Measurements from ENCODE around the gene ZHX3. TPM values are rescaled to one million over a fixed set of nuclear protein-coding genes. Genes with fewer than 3 reads are reported as not detected.

Gene ZHX3
- total and polyA plus RNA-seq, 9 donors = 5.7 to 11.4 (median 7.8) TPM

DNA sequence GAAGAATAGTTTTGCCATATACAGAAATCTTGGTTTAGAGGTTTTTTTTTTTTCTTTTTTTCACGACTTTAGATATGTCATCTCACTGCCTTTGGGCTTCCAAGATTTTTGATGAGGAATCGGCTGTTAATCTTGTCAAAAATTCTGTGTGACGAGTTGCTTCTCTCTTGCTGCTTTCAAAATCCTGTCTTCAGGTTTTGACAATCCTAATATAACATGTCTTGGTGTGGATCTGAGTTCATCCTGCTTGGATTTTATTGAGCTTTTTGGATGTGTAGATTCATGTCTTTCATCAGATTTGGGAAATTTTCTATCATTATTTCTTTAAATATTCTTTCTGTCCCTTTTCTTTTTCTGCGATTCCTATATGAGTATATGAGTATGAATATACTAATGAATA, 119.1 kb downstream of the ZHX3 start:
- no peak for DNase-seq
- Histone ChIP-seq H3K9me3 (replicated peaks; ENCODE audit: control insufficient read depth, low read depth, low read length) (peaks cover 16% of the 10 kb centered on the region), H3K4me1 (ENCODE audit: control insufficient read depth, insufficient read depth, low read length) (no peaks in the 10 kb centered on the region), H3K27ac (ENCODE audit: low read length) (no peak overlapping the region), H3K4me3 (ENCODE audit: low read length) (no peak overlapping the region), H3K36me3 (ENCODE audit: control insufficient read depth, insufficient read depth, low read length) (peaks cover 2% of the 10 kb centered on the region), H3K27me3 (ENCODE audit: control insufficient read depth, insufficient read depth, low read length) (no peaks in the 10 kb centered on the region)
- WGBS (ENCODE audit: insufficient coverage) = no CpG with 5 or more reads among the region's 4 CpGs

DNA sequence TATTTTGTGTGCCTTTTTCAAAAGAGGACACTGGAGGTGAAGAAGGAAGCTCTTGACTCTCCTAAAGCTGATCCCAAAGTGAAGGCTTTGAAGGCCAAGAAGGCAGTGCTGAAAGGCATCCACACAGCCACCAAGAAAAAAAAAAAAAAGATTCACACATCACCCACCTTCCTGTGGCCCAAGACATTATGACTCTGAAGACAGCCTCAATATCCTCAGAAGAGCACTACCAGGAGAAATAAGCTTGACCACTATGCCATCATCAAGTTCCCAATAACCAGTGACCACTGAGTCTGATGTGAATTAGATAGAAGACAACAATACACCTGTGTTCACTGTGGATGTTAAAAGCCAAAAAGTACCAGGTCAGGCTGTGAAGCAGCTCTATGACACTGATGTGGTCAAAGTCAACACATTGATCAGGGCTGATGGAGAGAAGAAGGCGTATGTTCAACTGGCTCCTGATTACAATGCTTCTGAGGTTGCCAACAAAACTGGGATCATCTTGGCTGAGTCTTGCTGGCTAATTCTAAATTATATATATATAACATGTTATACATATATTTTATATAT, 120.8 kb downstream of the ZHX3 start:
- Histone ChIP-seq H3K36me3 (ENCODE audit: control insufficient read depth, insufficient read depth, low read length) (peaks cover 7% of the 10 kb centered on the region), H3K27me3 (ENCODE audit: control insufficient read depth, insufficient read depth, low read length) (no peaks in the 10 kb centered on the region), H3K9me3 (replicated peaks; ENCODE audit: control insufficient read depth, low read depth, low read length) (peaks cover 33% of the 10 kb centered on the region), H3K4me1 (ENCODE audit: control insufficient read depth, insufficient read depth, low read length) (no peaks in the 10 kb centered on the region), H3K4me3 (ENCODE audit: low read length) (no peak overlapping the region), H3K27ac (ENCODE audit: low read length) (no peak overlapping the region)
- no CpG with 5 or more reads among the region's 1 CpG for WGBS (ENCODE audit: insufficient coverage)
- DNase-seq = no peak

DNA sequence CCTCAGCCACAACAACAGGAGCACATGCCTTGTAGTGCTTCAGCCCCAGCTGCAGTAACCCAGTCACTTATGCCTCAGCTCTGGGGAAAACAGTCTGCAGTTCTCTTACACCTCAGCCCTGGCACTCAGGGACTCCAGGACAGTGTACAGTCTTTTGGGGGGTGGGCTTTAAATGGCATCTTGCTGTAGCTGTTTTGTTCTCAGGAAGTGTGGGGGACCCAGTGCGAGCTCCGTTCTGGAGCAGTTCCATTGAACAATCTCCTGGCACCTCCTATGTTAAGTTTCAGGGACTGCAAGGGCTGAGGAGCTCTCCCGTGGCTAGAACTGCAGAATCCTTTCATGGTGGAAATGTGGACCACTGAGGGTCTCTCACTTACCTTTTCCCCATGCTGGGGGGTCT, 125.0 kb downstream of the ZHX3 start:
- no peak overlapping the region for H3K4me3 ChIP-seq (ENCODE audit: low read length)
- no CpG with 5 or more reads among the region's 3 CpGs for WGBS (ENCODE audit: insufficient coverage)
- no peaks in the 10 kb centered on the region for H3K4me1 ChIP-seq (ENCODE audit: control insufficient read depth, insufficient read depth, low read length)
- H3K9me3 ChIP-seq (replicated peaks; ENCODE audit: control insufficient read depth, low read depth, low read length) = peaks cover 36% of the 10 kb centered on the region
- no peaks in the 10 kb centered on the region for H3K27me3 ChIP-seq (ENCODE audit: control insufficient read depth, insufficient read depth, low read length)
- DNase-seq = no peak
- peaks cover 7% of the 10 kb centered on the region for H3K36me3 ChIP-seq (ENCODE audit: control insufficient read depth, insufficient read depth, low read length)
- no peak overlapping the region for H3K27ac ChIP-seq (ENCODE audit: low read length)

DNA sequence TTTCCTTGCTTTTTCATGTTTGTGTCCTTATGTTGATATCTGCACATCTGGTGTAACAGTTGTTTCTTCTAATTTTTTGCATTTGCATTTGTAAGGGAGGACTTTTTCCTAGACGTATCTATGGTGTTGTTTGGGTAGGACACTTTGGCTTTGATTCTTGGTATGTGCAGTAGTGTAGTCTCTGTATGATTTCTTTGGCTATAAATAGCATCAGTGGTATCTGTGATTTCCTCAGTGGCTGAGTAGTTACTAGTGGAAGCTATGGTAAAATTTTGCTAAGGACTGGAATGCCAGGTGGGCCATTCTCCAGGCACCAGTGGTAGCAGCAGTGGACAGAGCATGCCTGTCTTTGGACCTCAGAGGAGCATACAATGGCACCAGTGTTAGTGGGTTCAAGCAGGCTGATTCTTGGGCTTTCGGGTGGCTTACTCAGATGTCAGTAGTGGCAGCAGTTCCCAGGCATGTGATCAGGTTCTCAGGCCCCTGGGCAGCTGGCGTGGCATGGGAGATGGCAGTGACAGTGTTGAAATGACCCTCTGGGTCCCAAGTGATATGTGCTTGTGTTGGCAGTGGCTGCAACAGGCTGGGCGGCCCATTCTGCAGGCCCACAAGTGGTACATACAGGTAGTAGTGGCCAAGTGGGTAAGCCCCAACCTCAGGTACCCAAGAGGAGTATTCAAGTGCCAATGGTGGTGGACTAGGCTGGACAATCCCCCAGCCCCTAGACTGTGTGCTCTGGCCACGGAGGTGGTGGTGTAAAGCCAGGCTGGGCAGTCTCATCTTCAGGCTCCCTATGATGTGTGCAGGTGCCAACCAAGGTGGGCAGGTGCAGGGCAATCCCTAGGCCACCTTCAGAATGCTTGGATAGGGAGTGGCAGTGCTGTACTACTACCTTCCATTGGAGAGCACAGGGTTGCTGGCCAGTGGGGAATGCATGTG, 125.7 kb downstream of the ZHX3 start:
- DNase-seq = no peak
- Histone ChIP-seq H3K27me3 (ENCODE audit: control insufficient read depth, insufficient read depth, low read length) (no peaks in the 10 kb centered on the region), H3K4me3 (ENCODE audit: low read length) (no peak overlapping the region), H3K4me1 (ENCODE audit: control insufficient read depth, insufficient read depth, low read length) (no peaks in the 10 kb centered on the region), H3K27ac (ENCODE audit: low read length) (no peak overlapping the region), H3K36me3 (ENCODE audit: control insufficient read depth, insufficient read depth, low read length) (peaks cover 7% of the 10 kb centered on the region), H3K9me3 (replicated peaks; ENCODE audit: control insufficient read depth, low read depth, low read length) (peaks cover 36% of the 10 kb centered on the region)
- 87% methylated on average over 4 of the region's 5 CpGs for WGBS (ENCODE audit: insufficient coverage)

DNA sequence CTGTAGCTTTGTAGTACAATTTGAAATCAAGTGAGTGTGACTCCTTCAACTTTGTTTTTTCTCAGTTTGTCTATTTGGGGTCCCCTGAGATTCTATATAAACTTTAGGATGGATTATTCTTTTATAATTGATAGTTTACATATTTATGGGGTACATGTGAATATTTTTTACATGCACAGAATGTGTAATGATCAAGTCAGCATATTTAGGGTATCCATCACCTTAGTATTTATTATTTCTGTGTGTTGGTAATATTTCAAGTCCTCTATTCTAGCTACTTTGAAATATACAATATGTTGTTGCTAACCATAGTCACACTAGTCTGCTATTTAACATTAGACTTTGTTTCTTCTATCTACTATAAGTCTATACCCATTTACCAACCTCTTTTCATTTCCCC, 129.9 kb downstream of the ZHX3 start:
- Histone ChIP-seq H3K27me3 (ENCODE audit: control insufficient read depth, insufficient read depth, low read length) (no peaks in the 10 kb centered on the region), H3K27ac (ENCODE audit: low read length) (no peak overlapping the region), H3K4me3 (ENCODE audit: low read length) (no peak overlapping the region), H3K9me3 (replicated peaks; ENCODE audit: control insufficient read depth, low read depth, low read length) (peaks cover 29% of the 10 kb centered on the region), H3K36me3 (ENCODE audit: control insufficient read depth, insufficient read depth, low read length) (peaks cover 6% of the 10 kb centered on the region), H3K4me1 (ENCODE audit: control insufficient read depth, insufficient read depth, low read length) (no peaks in the 10 kb centered on the region)
- no peak for DNase-seq

DNA sequence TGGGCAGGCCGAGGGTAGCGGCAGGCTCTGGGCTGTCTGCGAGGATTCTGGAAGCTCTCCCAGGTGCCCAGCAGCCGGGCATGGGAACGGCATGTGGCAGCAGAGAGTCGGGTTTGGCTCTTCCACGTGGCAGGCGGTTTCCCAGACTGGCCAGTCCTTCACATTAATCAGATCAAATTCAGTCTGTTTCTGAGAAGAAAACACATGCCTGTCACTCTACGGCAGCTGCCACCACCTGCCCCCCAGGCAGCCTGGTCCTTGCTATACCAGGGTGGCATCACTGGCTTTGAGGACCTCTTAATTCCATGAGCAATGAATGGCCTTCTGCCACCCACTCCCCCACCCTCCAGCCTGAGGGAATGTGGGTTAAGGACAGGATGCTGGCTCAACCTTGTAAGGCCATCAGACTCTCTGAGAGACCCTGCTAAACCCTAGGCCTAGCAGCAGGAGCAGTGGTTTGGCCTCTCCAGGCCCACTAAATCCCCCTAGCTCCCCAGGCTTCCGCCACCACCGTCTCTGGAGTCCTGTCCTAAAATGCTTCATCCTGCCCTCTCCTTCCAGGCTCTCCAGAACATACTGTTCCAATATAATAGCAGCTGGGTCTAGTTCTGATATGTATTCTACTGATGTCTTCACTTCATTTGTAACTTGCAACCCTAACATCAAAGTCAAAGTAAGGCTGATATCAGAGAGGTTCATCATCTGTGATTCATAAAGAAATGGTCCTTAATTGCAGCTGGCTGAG, 132.3 kb downstream of the ZHX3 start:
- H3K9me3 ChIP-seq (replicated peaks; ENCODE audit: control insufficient read depth, low read depth, low read length) = peaks cover 8% of the 10 kb centered on the region
- H3K27ac ChIP-seq (ENCODE audit: low read length) = no peak overlapping the region
- no peaks in the 10 kb centered on the region for H3K4me1 ChIP-seq (ENCODE audit: control insufficient read depth, insufficient read depth, low read length)
- peaks cover 6% of the 10 kb centered on the region for H3K36me3 ChIP-seq (ENCODE audit: control insufficient read depth, insufficient read depth, low read length)
- WGBS (ENCODE audit: insufficient coverage) = 82% methylated on average over 8 of the region's 11 CpGs
- DNase-seq = no peak
- H3K4me3 ChIP-seq (ENCODE audit: low read length) = no peak overlapping the region
- no peaks in the 10 kb centered on the region for H3K27me3 ChIP-seq (ENCODE audit: control insufficient read depth, insufficient read depth, low read length)

DNA sequence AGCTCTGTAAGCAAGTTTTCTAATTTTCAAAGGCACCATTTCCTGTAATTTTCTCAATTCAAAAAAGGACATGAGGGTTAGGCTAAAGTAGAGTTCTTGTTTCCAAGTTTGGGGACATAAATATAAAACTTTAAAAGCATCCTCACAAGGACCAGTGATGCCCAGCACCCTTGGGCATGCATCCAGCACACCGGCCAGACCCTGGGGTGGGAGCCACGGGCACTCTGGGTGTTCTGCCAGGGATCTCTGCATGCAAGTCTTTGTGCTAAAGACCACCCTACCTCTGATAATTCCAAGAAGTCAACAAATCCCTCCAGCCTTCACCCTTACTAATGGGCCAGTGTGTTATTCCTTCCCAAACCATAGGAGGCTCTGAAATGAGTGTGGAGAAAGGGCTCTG, 133.7 kb downstream of the ZHX3 start:
- H3K9me3 ChIP-seq (replicated peaks; ENCODE audit: control insufficient read depth, low read depth, low read length) = no peaks in the 10 kb centered on the region
- no peaks in the 10 kb centered on the region for H3K27me3 ChIP-seq (ENCODE audit: control insufficient read depth, insufficient read depth, low read length)
- no peak overlapping the region for H3K27ac ChIP-seq (ENCODE audit: low read length)
- WGBS (ENCODE audit: insufficient coverage) = 95% methylated on average over 2 of the region's 2 CpGs
- DNase-seq = no peak
- H3K36me3 ChIP-seq (ENCODE audit: control insufficient read depth, insufficient read depth, low read length) = peaks cover 9% of the 10 kb centered on the region
- peaks cover 5% of the 10 kb centered on the region for H3K4me1 ChIP-seq (ENCODE audit: control insufficient read depth, insufficient read depth, low read length)
- no peak overlapping the region for H3K4me3 ChIP-seq (ENCODE audit: low read length)

DNA sequence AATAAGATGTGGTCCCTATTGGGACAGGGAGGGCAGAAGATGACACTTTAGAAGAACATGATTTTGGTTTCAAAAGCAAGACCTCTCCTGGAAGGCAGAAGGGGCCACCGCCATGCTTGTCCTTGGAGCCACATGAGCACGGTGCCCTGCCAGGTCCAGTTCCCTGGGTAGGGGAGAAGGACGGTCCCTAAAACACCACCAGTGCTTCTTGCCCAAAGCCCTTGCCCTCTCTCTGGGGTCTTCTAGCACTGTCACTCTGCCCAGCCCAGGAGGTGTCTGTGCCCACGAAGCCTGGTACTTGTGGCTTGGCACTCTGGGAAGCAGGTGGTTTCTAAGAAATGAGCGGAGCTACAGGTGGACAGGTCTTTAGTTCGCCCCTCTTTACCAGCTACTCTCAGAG, 134.1 kb downstream of the ZHX3 start:
- no peaks in the 10 kb centered on the region for H3K9me3 ChIP-seq (replicated peaks; ENCODE audit: control insufficient read depth, low read depth, low read length)
- 100% methylated on average over 3 of the region's 6 CpGs for WGBS (ENCODE audit: insufficient coverage)
- H3K27ac ChIP-seq (ENCODE audit: low read length) = no peak overlapping the region
- DNase-seq = no peak
- peaks cover 9% of the 10 kb centered on the region for H3K36me3 ChIP-seq (ENCODE audit: control insufficient read depth, insufficient read depth, low read length)
- no peak overlapping the region for H3K4me3 ChIP-seq (ENCODE audit: low read length)
- no peaks in the 10 kb centered on the region for H3K27me3 ChIP-seq (ENCODE audit: control insufficient read depth, insufficient read depth, low read length)
- peaks cover 9% of the 10 kb centered on the region for H3K4me1 ChIP-seq (ENCODE audit: control insufficient read depth, insufficient read depth, low read length)

DNA sequence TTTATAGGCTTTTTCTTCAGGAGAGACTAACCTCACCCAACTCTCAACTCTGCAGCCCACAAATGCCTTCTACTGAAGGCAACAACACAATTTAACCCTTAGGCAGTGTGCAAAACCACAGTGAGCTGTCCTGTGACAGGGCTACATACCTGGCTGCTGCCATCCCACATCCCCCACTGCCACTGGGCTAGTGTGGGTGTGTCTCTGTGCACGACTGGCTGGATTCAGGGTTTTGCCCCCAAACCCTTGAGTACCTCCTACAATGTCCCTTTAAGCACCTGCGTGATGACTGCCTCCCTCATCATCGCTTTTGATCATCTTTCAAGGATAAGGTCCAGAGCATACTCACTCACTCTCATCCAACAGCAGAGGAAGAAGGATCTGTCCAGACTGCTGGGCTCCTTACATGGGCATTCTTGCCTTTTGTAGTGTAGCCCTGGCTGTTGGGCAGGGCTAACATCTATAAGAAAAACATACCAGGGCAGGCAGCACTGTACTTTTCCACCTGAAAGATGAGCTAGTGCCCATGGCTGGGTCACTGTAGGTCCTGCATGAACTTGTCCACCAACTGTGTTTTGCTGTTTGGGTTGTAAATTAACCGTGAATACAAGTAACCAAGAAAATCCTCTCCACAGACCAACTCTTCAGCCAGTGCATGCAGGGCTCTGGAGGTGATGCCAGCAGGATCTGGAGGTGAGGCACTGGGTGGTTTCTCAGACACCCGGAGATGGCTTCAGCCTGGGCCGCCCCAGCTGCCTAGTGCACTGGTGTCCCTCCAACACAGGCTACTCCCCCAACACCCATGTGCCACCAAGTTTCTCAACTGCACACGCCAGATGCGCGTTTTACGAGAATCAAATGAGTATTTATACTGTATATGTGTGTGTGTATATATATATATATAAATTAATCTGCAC, 135.0 kb downstream of the ZHX3 start:
- Histone ChIP-seq H3K36me3 (ENCODE audit: control insufficient read depth, insufficient read depth, low read length) (peaks cover 9% of the 10 kb centered on the region), H3K4me3 (ENCODE audit: low read length) (no peak overlapping the region), H3K4me1 (ENCODE audit: control insufficient read depth, insufficient read depth, low read length) (peaks cover 18% of the 10 kb centered on the region), H3K27me3 (ENCODE audit: control insufficient read depth, insufficient read depth, low read length) (no peaks in the 10 kb centered on the region), H3K27ac (ENCODE audit: low read length) (no peak overlapping the region), H3K9me3 (replicated peaks; ENCODE audit: control insufficient read depth, low read depth, low read length) (no peaks in the 10 kb centered on the region)
- DNase-seq = no peak
- WGBS (ENCODE audit: insufficient coverage) = 96% methylated on average over 4 of the region's 10 CpGs

Data from muscle of leg (tissue), 11 donors.